ENCODE data around the gene ASB5.

ASB5 gene

DNA sequence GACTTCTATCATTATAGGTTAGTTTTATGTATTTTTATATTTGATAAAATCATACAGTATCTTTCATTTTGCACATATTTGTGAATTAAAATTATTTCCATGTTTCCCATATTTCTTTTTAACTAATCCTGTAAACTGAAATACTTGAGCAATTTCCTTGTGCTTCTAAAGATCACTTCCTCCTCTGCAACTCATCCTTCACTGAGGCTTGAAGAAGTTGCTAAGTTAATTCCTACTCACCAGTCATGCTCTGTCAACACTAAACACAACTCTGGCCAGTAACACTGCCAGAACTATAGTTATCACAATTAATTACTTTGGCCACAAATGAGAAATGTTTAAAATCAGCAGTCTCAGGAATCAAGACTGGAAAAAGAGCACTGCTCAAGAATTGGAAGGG, 80.4 kb downstream of the ASB5 start:
- DNase-seq (ENCODE audit: low spot score) = no peak
- in situ Hi-C loops (cut with MboI; ENCODE audit: low sequenced_read_pairs, unreplicated experiment) = no loop called here
- TF ChIP-seq CTCF (IDR thresholded peaks at IDR 0.05; ENCODE audit: borderline replicate concordance, control extremely low read depth, extremely low read depth, insufficient read depth, missing control alignments) = no peak

DNA sequence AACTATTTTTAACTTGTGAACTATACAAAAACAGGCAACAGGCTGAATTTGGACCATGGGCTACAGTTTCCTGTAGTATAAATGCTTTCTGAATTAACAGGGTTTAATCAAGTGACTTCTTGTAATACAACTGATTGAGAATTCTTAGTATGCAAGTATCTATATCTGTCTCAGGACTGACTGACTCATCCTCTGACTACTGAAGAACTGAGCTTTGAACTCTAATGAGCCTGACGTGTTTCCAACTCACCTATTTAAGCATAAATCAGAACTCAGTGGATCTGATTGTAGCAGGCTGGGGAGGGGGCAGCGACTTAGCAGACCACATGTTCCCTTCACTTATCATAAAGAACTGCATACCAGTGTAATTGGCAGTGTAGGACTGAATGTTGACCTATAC, 81.4 kb downstream of the ASB5 start:
- in situ Hi-C loops (cut with MboI; ENCODE audit: low sequenced_read_pairs, unreplicated experiment) = no loop called here
- TF ChIP-seq CTCF (IDR thresholded peaks at IDR 0.05; ENCODE audit: borderline replicate concordance, control extremely low read depth, extremely low read depth, insufficient read depth, missing control alignments) = no peak
- no peak for DNase-seq (ENCODE audit: low spot score)

DNA sequence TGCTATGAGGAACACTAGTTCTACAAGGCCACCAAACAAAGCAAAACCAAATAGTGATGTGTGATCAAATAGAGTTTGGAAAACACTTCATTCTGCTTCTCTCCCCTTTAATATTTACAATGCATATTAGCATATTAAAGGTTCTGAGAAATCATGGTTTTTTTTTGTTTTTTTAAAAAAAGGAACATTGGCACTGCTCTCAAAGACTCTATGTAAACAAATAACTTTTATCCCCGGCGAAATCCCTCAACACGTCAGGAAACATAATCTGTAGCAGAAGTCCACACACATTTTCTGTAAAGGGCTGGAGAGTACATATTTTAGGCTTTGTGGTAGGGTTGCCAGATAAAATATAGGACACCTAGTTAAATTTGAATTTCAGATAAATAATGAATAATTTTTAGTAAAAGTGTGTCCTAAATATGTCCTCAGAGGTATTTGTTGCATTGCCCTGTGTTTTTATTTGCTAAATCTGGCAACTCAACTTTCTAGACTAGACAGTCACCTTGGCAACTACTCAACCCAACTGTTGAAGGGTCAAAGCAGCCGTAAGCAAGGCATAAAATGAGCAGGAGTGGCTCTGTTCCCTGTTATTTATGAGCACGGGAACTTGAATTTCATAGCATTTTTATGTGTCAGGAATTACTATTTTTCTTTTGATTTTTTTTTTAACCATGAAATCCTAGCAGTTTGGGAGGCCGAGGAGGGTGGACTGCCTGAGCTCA, 82.2 kb downstream of the ASB5 start:
- in situ Hi-C loops (cut with MboI; ENCODE audit: low sequenced_read_pairs, unreplicated experiment) = no loop called here
- DNase-seq (ENCODE audit: low spot score) = no peak
- no peak for TF ChIP-seq CTCF (IDR thresholded peaks at IDR 0.05; ENCODE audit: borderline replicate concordance, control extremely low read depth, extremely low read depth, insufficient read depth, missing control alignments)

- in situ Hi-C loops (cut with MboI; ENCODE audit: low sequenced_read_pairs, unreplicated experiment) = no loop called here
- no peak for DNase-seq (ENCODE audit: low spot score)
- TF ChIP-seq CTCF (IDR thresholded peaks at IDR 0.05; ENCODE audit: borderline replicate concordance, control extremely low read depth, extremely low read depth, insufficient read depth, missing control alignments) = no peak
Measured at GRCh38 chr4:176186067-176186466, 83.0 kb downstream of the ASB5 start.

DNA sequence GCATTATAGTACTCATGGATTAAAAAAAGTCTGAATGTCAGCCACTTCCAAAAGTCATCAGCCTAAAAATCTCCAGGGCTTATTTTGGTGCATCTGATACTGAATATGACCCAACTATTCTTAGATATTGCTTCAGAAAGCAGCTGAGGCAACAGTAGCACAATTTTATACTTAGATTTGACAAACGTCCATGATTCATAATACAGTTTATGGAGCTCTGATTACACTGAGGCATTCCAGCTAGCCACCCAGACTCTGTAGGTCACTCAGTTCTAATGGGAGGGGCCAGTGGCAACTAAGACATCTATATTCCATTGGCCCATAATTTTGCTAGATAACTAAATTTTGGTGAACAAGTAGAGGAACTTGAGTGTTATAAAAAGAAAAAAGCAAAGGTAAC, 84.0 kb downstream of the ASB5 start:
- in situ Hi-C loops (cut with MboI; ENCODE audit: low sequenced_read_pairs, unreplicated experiment) = no loop called here
- TF ChIP-seq CTCF (IDR thresholded peaks at IDR 0.05; ENCODE audit: borderline replicate concordance, control extremely low read depth, extremely low read depth, insufficient read depth, missing control alignments) = no peak
- no peak for DNase-seq (ENCODE audit: low spot score)

All from GM13976 (cell line).